CD8-positive, alpha-beta memory T cell (primary cell): ENCODE measurements around the gene TDRD7. TPM values are rescaled to one million over a fixed set of nuclear protein-coding genes. Genes with fewer than 3 reads are reported as not detected.
"Not testable (repeated sequence)": the region's sequence is repeated elsewhere in the genome, so short reads cannot be mapped to it uniquely, and the experiment has no call there.

ENCODE experiments used
- CTCF ChIA-PET: fragments of 350-600 bp; sonication (Branson Sonifier 250); formaldehyde crosslinking; loops from one replicate; lab custom pipeline; 2021; ENCODE audit warnings: antibody characterized with exemption; lab: Charles Lee
- POLR2A ChIA-PET: fragments of 350-600 bp; sonication (Branson Sonifier 250); formaldehyde crosslinking; loops from one replicate; lab custom pipeline; 2021; ENCODE audit warnings: antibody characterized with exemption; lab: Charles Lee
- DNase-seq, 5 donors: peaks; one replicate each; pipeline versions ENCODE4 v3.0.0 to v3.0.0-alpha.2; 2020 to 2022; ENCODE audit warnings: mixed read lengths in 1 of 5
- H3K27ac ChIP-seq: one replicate; pipeline ENCODE4 v1.7.0; 2013; ENCODE audit warnings: low read depth, mild to moderate bottlenecking, low read length, moderate library complexity
- H3K27me3 ChIP-seq: 2 replicates; pipeline ENCODE4 v1.7.0; 2013; ENCODE audit warnings: low read length, mild to moderate bottlenecking; ENCODE audit not compliant: insufficient read depth, poor library complexity, severe bottlenecking
- H3K36me3 ChIP-seq: 2 replicates; pipeline ENCODE4 v1.7.0; 2013; ENCODE audit warnings: mild to moderate bottlenecking, low read length, moderate library complexity; ENCODE audit not compliant: insufficient read depth
- H3K4me1 ChIP-seq: 2 replicates; pipeline ENCODE4 v1.7.0; 2013; ENCODE audit warnings: mild to moderate bottlenecking, low read length, moderate library complexity; ENCODE audit not compliant: insufficient read depth
- H3K4me3 ChIP-seq: 2 replicates; pipeline ENCODE4 v1.7.0; 2013; ENCODE audit warnings: mild to moderate bottlenecking, low read length
- H3K9me3 ChIP-seq: 2 replicates; pipeline ENCODE4 v1.7.0; 2013; ENCODE audit warnings: mild to moderate bottlenecking, low read length
- H3K27ac Mint-ChIP-seq, 8 donors: one replicate each; pipeline ENCODE4 v1.8.0; 2020 to 2021; ENCODE audit warnings: mixed read lengths in 8 of 8, mild to moderate bottlenecking in 6 of 8, inconsistent platforms in 3 of 8, moderate library complexity in 3 of 8
- H3K27me3 Mint-ChIP-seq, 2 donors: one replicate each; pipeline ENCODE4 v1.8.0; 2020 to 2021; ENCODE audit warnings: mixed read lengths in 2 of 2, mild to moderate bottlenecking in 1 of 2, moderate library complexity in 1 of 2
- H3K36me3 Mint-ChIP-seq, 3 donors: one replicate each; pipeline ENCODE4 v1.8.0; 2020 to 2021; ENCODE audit warnings: mixed read lengths in 3 of 3, inconsistent platforms in 1 of 3, mild to moderate bottlenecking in 1 of 3
- H3K4me1 Mint-ChIP-seq, 3 donors: one replicate each; pipeline ENCODE4 v1.8.0; 2020 to 2021; ENCODE audit warnings: mixed read lengths in 3 of 3, inconsistent platforms in 1 of 3, mild to moderate bottlenecking in 1 of 3
- H3K4me3 Mint-ChIP-seq, 7 donors: one replicate each; pipeline ENCODE4 v1.8.0; 2020 to 2021; ENCODE audit warnings: mixed read lengths in 7 of 7, mild to moderate bottlenecking in 6 of 7, moderate library complexity in 4 of 7, inconsistent platforms in 2 of 7
- H3K9me3 Mint-ChIP-seq, 5 donors: one replicate each; pipeline ENCODE4 v1.8.0; 2020 to 2022; ENCODE audit warnings: mixed read lengths in 5 of 5, mild to moderate bottlenecking in 3 of 5, moderate library complexity in 2 of 5, inconsistent platforms in 1 of 5
- polyA plus RNA-seq: library from polyadenylated mRNA; unstranded; fragments of 300-500 nt; fragmentation: Illumina TruSeq; gene quantifications from one replicate; pipeline ENCODE4 v1.2.3, GENCODE V29; 2021
- total RNA-seq, 2 experiments: library from RNA; stranded (reverse); gene quantifications; one replicate each; pipeline ENCODE4 v1.2.3, GENCODE V29; 2021

TDRD7 gene
- total and polyA plus RNA-seq, 3 experiments from 2014 or later, result 5.4 to 8.0 (median 6.1) TPM

- H3K4me3 Mint-ChIP-seq, DNase-seq, H3K9me3 ChIP-seq, H3K27ac ChIP-seq, CTCF ChIA-PET, H3K27me3 Mint-ChIP-seq, H3K4me1 ChIP-seq, H3K9me3 Mint-ChIP-seq, POLR2A ChIA-PET, H3K4me3 ChIP-seq, H3K27ac Mint-ChIP-seq, H3K27me3 ChIP-seq, H3K4me1 Mint-ChIP-seq, H3K36me3 ChIP-seq: not testable (repeated sequence)
- peaks cover 21 to 42% (median 29%) of the 10 kb centered on the region in 3 donors for H3K36me3 Mint-ChIP-seq
Observed at GRCh38 chr9:97453573-97453972, 41.7 kb downstream of the TDRD7 start.

GRCh38 chr9:97456841-97457240 lies 44.9 kb downstream of the TDRD7 start:
- H3K9me3 Mint-ChIP-seq, DNase-seq, POLR2A ChIA-PET, H3K4me1 ChIP-seq, H3K4me3 Mint-ChIP-seq, H3K27me3 ChIP-seq, CTCF ChIA-PET, H3K4me3 ChIP-seq, H3K27ac ChIP-seq, H3K4me1 Mint-ChIP-seq, H3K27ac Mint-ChIP-seq, H3K27me3 Mint-ChIP-seq, H3K9me3 ChIP-seq, H3K36me3 ChIP-seq: not testable (repeated sequence)
- peaks cover 13 to 38% (median 16%) of the 10 kb centered on the region in 3 donors for H3K36me3 Mint-ChIP-seq

- H3K36me3 ChIP-seq, result no peaks in the 10 kb centered on the region
- H3K4me3 ChIP-seq, result no peak overlapping the region
- Mint-ChIP-seq H3K4me1 (no peaks in the 10 kb centered on the region), H3K36me3 (peaks cover 5 to 33% (median 14%) of the 10 kb centered on the region in 3 donors), H3K27ac (no peak overlapping the region), H3K9me3 (peaks cover 0 to 2% (median 0%) of the 10 kb centered on the region in 5 donors), H3K27me3 (no peaks in the 10 kb centered on the region), H3K4me3 (no peak overlapping the region)
- no peaks in the 10 kb centered on the region for H3K4me1 ChIP-seq
- POLR2A ChIA-PET, result no interaction called here
- H3K9me3 ChIP-seq, result no peaks in the 10 kb centered on the region
- no peak overlapping the region for H3K27ac ChIP-seq
- no peaks in the 10 kb centered on the region for H3K27me3 ChIP-seq
- CTCF ChIA-PET, result interaction anchor here (1.2 kb wide), 1 partner anchor 10 kb away, joined by 7 read pairs; no protein-coding TSS in a partner anchor
- DNase-seq, result no peak
Observed at GRCh38 chr9:97459326-97459725, 47.4 kb downstream of the TDRD7 start.

GRCh38 chr9:97462159-97462558 lies 50.3 kb downstream of the TDRD7 start:
- no peaks in the 10 kb centered on the region for H3K9me3 ChIP-seq
- no peaks in the 10 kb centered on the region for H3K36me3 ChIP-seq
- H3K36me3 Mint-ChIP-seq, result peaks cover 0 to 53% (median 19%) of the 10 kb centered on the region in 3 donors
- no peaks in the 10 kb centered on the region for H3K27me3 ChIP-seq
- H3K27ac ChIP-seq, result no peak overlapping the region
- no peak overlapping the region for H3K4me3 ChIP-seq
- no peaks in the 10 kb centered on the region for H3K9me3 Mint-ChIP-seq
- H3K27me3 Mint-ChIP-seq, result no peaks in the 10 kb centered on the region
- no peaks in the 10 kb centered on the region for H3K4me1 Mint-ChIP-seq
- POLR2A ChIA-PET, result no interaction called here
- no peak for DNase-seq
- H3K4me1 ChIP-seq, result no peaks in the 10 kb centered on the region
- no peak overlapping the region for H3K27ac Mint-ChIP-seq
- no peak overlapping the region for H3K4me3 Mint-ChIP-seq
- CTCF ChIA-PET, result no interaction called here

- Mint-ChIP-seq H3K36me3 (peaks cover 0 to 61% (median 23%) of the 10 kb centered on the region in 3 donors), H3K27ac (no peak overlapping the region), H3K9me3 (no peaks in the 10 kb centered on the region), H3K27me3 (no peaks in the 10 kb centered on the region), H3K4me3 (no peak overlapping the region), H3K4me1 (no peaks in the 10 kb centered on the region)
- no peak for DNase-seq
- Histone ChIP-seq H3K36me3 (no peaks in the 10 kb centered on the region), H3K4me3 (no peak overlapping the region), H3K27me3 (no peaks in the 10 kb centered on the region), H3K4me1 (no peaks in the 10 kb centered on the region), H3K9me3 (no peaks in the 10 kb centered on the region), H3K27ac (no peak overlapping the region)
- CTCF ChIA-PET, result interaction anchor here (0.7 kb wide), 1 partner anchor 427 kb away, joined by 3 read pairs; no protein-coding TSS in a partner anchor
- POLR2A ChIA-PET, result no interaction called here
Observed at GRCh38 chr9:97462914-97463313, 51.0 kb downstream of the TDRD7 start.

- no peaks in the 10 kb centered on the region for H3K4me1 Mint-ChIP-seq
- H3K4me3 ChIP-seq, result no peak overlapping the region
- peaks cover 0 to 70% (median 24%) of the 10 kb centered on the region in 3 donors for H3K36me3 Mint-ChIP-seq
- peak in 3 of 5 donors; percentile 1 to 46 (median 5) for DNase-seq
- H3K4me3 Mint-ChIP-seq, result no peak overlapping the region
- no peaks in the 10 kb centered on the region for H3K27me3 ChIP-seq
- no peak overlapping the region for H3K27ac ChIP-seq
- no peaks in the 10 kb centered on the region for H3K4me1 ChIP-seq
- H3K9me3 Mint-ChIP-seq, result no peaks in the 10 kb centered on the region
- no peaks in the 10 kb centered on the region for H3K9me3 ChIP-seq
- peaks cover 7% of the 10 kb centered on the region for H3K36me3 ChIP-seq
- no peaks in the 10 kb centered on the region for H3K27me3 Mint-ChIP-seq
- ChIA-PET POLR2A (no interaction called here), CTCF (interaction anchor here (1.3 to 4.5 kb wide), 6 partner anchors 10 to 147 kb away, joined by 5 to 33 read pairs (median 6); no protein-coding TSS in a partner anchor)
- peak overlapping the region in 4 of 8 donors; percentile 25 to 75 (median 42) for H3K27ac Mint-ChIP-seq
Observed at GRCh38 chr9:97468658-97469448, 57.0 kb downstream of the TDRD7 start.

- Mint-ChIP-seq H3K9me3 (no peaks in the 10 kb centered on the region), H3K4me3 (no peak overlapping the region), H3K27me3 (no peaks in the 10 kb centered on the region), H3K4me1 (no peaks in the 10 kb centered on the region), H3K27ac (peak overlapping the region in 1 of 8 donors; percentile 3), H3K36me3 (peaks cover 5 to 76% (median 33%) of the 10 kb centered on the region in 3 donors)
- CTCF ChIA-PET, result interaction anchor here (1.1 to 4.5 kb wide), 3 partner anchors 12 to 128 kb away, joined by 3 to 33 read pairs (median 5); no protein-coding TSS in a partner anchor
- Histone ChIP-seq H3K27ac (no peak overlapping the region), H3K4me3 (no peak overlapping the region), H3K36me3 (peaks cover 11% of the 10 kb centered on the region), H3K9me3 (no peaks in the 10 kb centered on the region), H3K27me3 (no peaks in the 10 kb centered on the region), H3K4me1 (no peaks in the 10 kb centered on the region)
- POLR2A ChIA-PET, result no interaction called here
- DNase-seq, result no peak
Observed at GRCh38 chr9:97470076-97470475, 58.2 kb downstream of the TDRD7 start.

GRCh38 chr9:97473717-97474116 lies 61.8 kb downstream of the TDRD7 start:
- H3K36me3 Mint-ChIP-seq, result peaks cover 5 to 59% (median 25%) of the 10 kb centered on the region in 3 donors
- Histone ChIP-seq H3K9me3 (no peaks in the 10 kb centered on the region), H3K4me1 (no peaks in the 10 kb centered on the region), H3K4me3 (no peak overlapping the region), H3K27me3 (no peaks in the 10 kb centered on the region), H3K36me3 (peaks cover 15% of the 10 kb centered on the region), H3K27ac (no peak overlapping the region)
- DNase-seq, result no peak
- H3K27ac Mint-ChIP-seq, result no peak overlapping the region
- POLR2A ChIA-PET, result no interaction called here
- no peaks in the 10 kb centered on the region for H3K27me3 Mint-ChIP-seq
- H3K4me3 Mint-ChIP-seq, result no peak overlapping the region
- CTCF ChIA-PET, result interaction anchor here (0.5 to 1.9 kb wide), 3 partner anchors 61 to 1129 kb away, joined by 3 to 7 read pairs (median 3); partner anchors contain the start of gene TDRD7
- no peaks in the 10 kb centered on the region for H3K4me1 Mint-ChIP-seq
- no peaks in the 10 kb centered on the region for H3K9me3 Mint-ChIP-seq
